Ovary (tissue), 3 donors: ENCODE measurements around the gene ATXN1.

Source experiments
- POLR2A ChIP-seq: fragments of 450-650 bp; IDR thresholded peaks from one replicate; pipeline ENCODE4 v1.6.1; 2017; ENCODE audit warnings: antibody characterized with exemption, mild to moderate bottlenecking, moderate library complexity
- TF ChIP-seq, protein P1 (sequence below), 3 donors: fragments of 450-650 bp in 2 of 3; fragments of 200-600 bp in 1 of 3; IDR thresholded peaks; one replicate each; pipeline versions ENCODE4 v1.5.1 to v1.8.0; 2016 to 2022; ENCODE audit warnings: antibody characterized with exemption in 3 of 3, mild to moderate bottlenecking in 1 of 3
- donor health status: DM: no; HTN: no; CAD: no.

DNA sequence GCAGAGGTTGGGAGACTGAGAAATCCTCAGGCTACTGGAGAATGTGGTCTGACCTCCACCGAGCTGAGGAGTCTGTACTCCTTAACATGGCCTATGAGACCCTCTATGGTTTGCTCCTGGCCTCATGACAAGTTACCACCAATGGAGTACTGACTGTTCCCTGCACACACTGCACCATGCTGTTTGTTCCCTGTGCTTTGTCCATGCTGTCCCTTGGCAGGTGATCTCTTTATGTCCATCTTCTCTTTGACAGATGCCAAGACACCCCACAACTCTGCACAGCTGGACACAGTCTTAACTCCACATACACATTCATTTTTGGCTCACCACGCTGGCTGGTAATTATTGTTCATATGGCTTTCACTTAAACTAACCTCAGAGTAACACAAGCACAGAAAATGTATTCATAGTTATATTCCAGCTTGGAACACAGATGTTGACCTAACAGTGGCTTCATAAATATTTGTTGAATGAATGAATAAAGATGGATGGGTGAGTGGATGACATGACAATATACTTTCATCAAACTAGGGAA lies 258.0 kb downstream of the ATXN1 start:
- TF ChIP-seq, protein P1, sequence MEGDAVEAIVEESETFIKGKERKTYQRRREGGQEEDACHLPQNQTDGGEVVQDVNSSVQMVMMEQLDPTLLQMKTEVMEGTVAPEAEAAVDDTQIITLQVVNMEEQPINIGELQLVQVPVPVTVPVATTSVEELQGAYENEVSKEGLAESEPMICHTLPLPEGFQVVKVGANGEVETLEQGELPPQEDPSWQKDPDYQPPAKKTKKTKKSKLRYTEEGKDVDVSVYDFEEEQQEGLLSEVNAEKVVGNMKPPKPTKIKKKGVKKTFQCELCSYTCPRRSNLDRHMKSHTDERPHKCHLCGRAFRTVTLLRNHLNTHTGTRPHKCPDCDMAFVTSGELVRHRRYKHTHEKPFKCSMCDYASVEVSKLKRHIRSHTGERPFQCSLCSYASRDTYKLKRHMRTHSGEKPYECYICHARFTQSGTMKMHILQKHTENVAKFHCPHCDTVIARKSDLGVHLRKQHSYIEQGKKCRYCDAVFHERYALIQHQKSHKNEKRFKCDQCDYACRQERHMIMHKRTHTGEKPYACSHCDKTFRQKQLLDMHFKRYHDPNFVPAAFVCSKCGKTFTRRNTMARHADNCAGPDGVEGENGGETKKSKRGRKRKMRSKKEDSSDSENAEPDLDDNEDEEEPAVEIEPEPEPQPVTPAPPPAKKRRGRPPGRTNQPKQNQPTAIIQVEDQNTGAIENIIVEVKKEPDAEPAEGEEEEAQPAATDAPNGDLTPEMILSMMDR (IDR thresholded peaks at IDR 0.05), result no peak
- TF ChIP-seq POLR2A, result no peak
